ENCODE measurements around the gene ROBO1. TPM values are rescaled to one million over a fixed set of nuclear protein-coding genes. Genes with fewer than 3 reads are reported as not detected.
A peak's percentile ranks its signal among the peaks of the same experiment; 100 is the strongest.

The ROBO1 gene
- total RNA-seq, 1 donor from 2014 or later = 182 TPM

DNA sequence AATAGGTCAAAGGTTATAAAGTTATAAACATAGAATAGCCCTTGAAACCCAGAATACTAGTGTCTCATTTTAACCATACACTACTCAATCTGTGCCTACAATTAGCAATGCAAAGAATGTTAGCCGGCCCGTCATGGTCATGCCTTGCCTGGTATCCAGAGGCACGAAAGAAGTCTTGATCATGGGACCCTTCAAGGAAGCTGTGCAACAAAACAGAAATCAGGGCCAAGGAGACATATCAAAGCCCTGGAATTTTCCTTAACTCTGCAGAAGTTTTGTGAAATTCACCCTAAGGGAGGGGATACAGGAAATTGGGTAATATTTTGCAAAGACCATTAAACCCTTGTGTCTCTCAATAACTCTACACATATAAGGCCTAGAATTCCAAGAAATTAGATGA is 482.4 kb downstream of the ROBO1 start:
- Mint-ChIP-seq H3K4me3 (no peak overlapping the region), H3K9me3 (peaks cover 6% of the 10 kb centered on the region), H3K27me3 (no peaks in the 10 kb centered on the region), H3K36me3 (no peaks in the 10 kb centered on the region), H3K4me1 (ENCODE audit: unreplicated experiment) (peaks cover 4% of the 10 kb centered on the region), H3K27ac (no peak overlapping the region)
- no peak for DNase-seq (ENCODE audit: extremely low spot score, unreplicated experiment)
- TF ChIP-seq CTCF (conservative IDR thresholded peaks at IDR 0.05) = no peak

DNA sequence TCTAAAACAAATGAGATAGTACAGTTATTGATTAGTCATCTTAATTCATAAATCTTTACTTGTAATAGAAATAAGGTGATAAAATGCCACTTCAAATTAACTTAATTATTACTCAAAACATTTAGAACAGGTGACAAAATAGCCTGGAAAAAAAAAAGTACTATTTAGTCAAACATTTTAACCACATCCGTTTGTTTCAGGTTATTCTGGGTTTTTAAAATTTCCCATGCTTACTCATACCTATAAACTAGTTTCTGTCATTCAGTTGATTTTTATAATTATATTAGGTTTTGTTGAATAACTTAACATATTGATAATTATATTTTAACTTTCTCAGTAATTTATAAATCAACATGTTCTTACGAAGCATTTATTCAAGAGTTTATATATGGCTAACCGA is 483.0 kb downstream of the ROBO1 start:
- DNase-seq (ENCODE audit: extremely low spot score, unreplicated experiment) = no peak
- Mint-ChIP-seq H3K27me3 (no peaks in the 10 kb centered on the region), H3K4me1 (ENCODE audit: unreplicated experiment) (peaks cover 4% of the 10 kb centered on the region), H3K36me3 (no peaks in the 10 kb centered on the region), H3K27ac (no peak overlapping the region), H3K4me3 (no peak overlapping the region), H3K9me3 (peaks cover 8% of the 10 kb centered on the region)
- TF ChIP-seq CTCF (conservative IDR thresholded peaks at IDR 0.05) = no peak

DNA sequence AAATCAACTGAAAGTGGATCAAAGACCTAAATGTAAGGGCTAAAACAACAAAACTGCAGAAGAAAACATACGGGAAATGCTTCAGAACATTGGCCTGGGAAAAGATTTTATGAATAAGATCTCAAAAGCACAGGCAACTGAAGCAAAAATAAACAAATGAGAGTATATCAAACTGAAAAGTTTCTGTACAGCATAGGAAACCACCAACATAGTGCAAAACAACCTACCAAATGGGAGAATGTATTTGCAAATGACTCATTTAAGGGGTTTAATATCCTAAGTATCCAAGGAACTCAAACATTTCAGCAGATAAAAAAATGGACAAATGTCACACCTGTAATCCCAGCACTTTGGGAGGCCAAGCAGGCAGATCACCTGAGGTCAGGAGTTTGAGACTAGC is 489.1 kb downstream of the ROBO1 start:
- Mint-ChIP-seq H3K9me3 (peaks cover 10% of the 10 kb centered on the region), H3K4me1 (ENCODE audit: unreplicated experiment) (no peaks in the 10 kb centered on the region), H3K27ac (no peak overlapping the region), H3K27me3 (no peaks in the 10 kb centered on the region), H3K4me3 (no peak overlapping the region), H3K36me3 (no peaks in the 10 kb centered on the region)
- no peak for DNase-seq (ENCODE audit: extremely low spot score, unreplicated experiment)
- TF ChIP-seq CTCF (conservative IDR thresholded peaks at IDR 0.05) = no peak

- Mint-ChIP-seq H3K9me3 (peaks cover 4% of the 10 kb centered on the region), H3K36me3 (peaks cover 4% of the 10 kb centered on the region), H3K4me1 (ENCODE audit: unreplicated experiment) (peaks cover 6% of the 10 kb centered on the region), H3K27ac (no peak overlapping the region), H3K27me3 (no peaks in the 10 kb centered on the region), H3K4me3 (no peak overlapping the region)
- TF ChIP-seq CTCF (conservative IDR thresholded peaks at IDR 0.05) = no peak
- no peak for DNase-seq (ENCODE audit: extremely low spot score, unreplicated experiment)
Observed at GRCh38 chr3:79268422-79268821, 499.4 kb downstream of the ROBO1 start.

GRCh38 chr3:79264892-79265291 is 502.9 kb downstream of the ROBO1 start:
- Mint-ChIP-seq H3K27ac (no peak overlapping the region), H3K36me3 (peaks cover 4% of the 10 kb centered on the region), H3K9me3 (peaks cover 4% of the 10 kb centered on the region), H3K4me3 (no peak overlapping the region), H3K27me3 (no peaks in the 10 kb centered on the region), H3K4me1 (ENCODE audit: unreplicated experiment) (peaks cover 7% of the 10 kb centered on the region)
- TF ChIP-seq CTCF (conservative IDR thresholded peaks at IDR 0.05) = peak; percentile 57
- DNase-seq (ENCODE audit: extremely low spot score, unreplicated experiment) = no peak

GRCh38 chr3:79263423-79263822 is 504.4 kb downstream of the ROBO1 start:
- peaks cover 4% of the 10 kb centered on the region for H3K9me3 Mint-ChIP-seq
- H3K27ac Mint-ChIP-seq = no peak overlapping the region
- no peak for TF ChIP-seq CTCF (conservative IDR thresholded peaks at IDR 0.05)
- peaks cover 4% of the 10 kb centered on the region for H3K36me3 Mint-ChIP-seq
- DNase-seq (ENCODE audit: extremely low spot score, unreplicated experiment) = no peak
- peaks cover 4% of the 10 kb centered on the region for H3K4me1 Mint-ChIP-seq (ENCODE audit: unreplicated experiment)
- H3K27me3 Mint-ChIP-seq = no peaks in the 10 kb centered on the region
- no peak overlapping the region for H3K4me3 Mint-ChIP-seq
